Loucy (cell line): ENCODE measurements around the gene KIAA1210.
A peak's percentile ranks its signal among the peaks of the same experiment; 100 is the strongest.

ENCODE experiments used
- H2AFZ ChIP-seq: fragments of 200-600 bp; sonication (generic); 2 replicates; pipeline ENCODE4 v1.6.0; 2016; ENCODE audit warnings: antibody characterized with exemption, mild to moderate bottlenecking, low read length, moderate library complexity
- H3F3A ChIP-seq: fragments of 200-600 bp; 2 replicates; pipeline ENCODE4 v1.6.0; 2016; ENCODE audit warnings: antibody characterized with exemption, low read depth, mild to moderate bottlenecking
- H3K27me3 ChIP-seq: fragments of 200-600 bp; sonication (generic); 2 replicates; pipeline ENCODE4 v1.6.1; 2014; ENCODE audit warnings: low read length, mild to moderate bottlenecking; ENCODE audit not compliant: insufficient read depth, poor library complexity, severe bottlenecking
- H3K36me3 ChIP-seq: fragments of 200-600 bp; sonication (generic); 2 replicates; pipeline ENCODE4 v1.6.1; 2016; ENCODE audit warnings: low read length; ENCODE audit not compliant: insufficient read depth
- H3K4me1 ChIP-seq: fragments of 200-600 bp; sonication (generic); 2 replicates; pipeline ENCODE4 v1.5.1; 2014; ENCODE audit warnings: low read length, mild to moderate bottlenecking; ENCODE audit not compliant: insufficient read depth, poor library complexity, severe bottlenecking
- H3K4me2 ChIP-seq: fragments of 200-600 bp; sonication (generic); 2 replicates; pipeline ENCODE4 v1.6.0; 2014; ENCODE audit warnings: antibody characterized with exemption, low read length, low read depth, mild to moderate bottlenecking; ENCODE audit not compliant: poor library complexity, severe bottlenecking
- H3K4me3 ChIP-seq: fragments of 200-600 bp; sonication (generic); 2 replicates; pipeline ENCODE4 v1.5.1; 2014; ENCODE audit warnings: low read length, mild to moderate bottlenecking, mixed read lengths; ENCODE audit not compliant: poor library complexity, severe bottlenecking
- H3K79me2 ChIP-seq: fragments of 200-600 bp; sonication (generic); 2 replicates; pipeline ENCODE4 v1.6.1; 2014; ENCODE audit warnings: low read length; ENCODE audit not compliant: insufficient read depth
- H3K9ac ChIP-seq: fragments of 200-600 bp; sonication (generic); 2 replicates; pipeline ENCODE4 v1.6.0; 2014; ENCODE audit warnings: mild to moderate bottlenecking, low read depth, low read length, moderate library complexity; ENCODE audit not compliant: poor library complexity, severe bottlenecking
- H3K9me2 ChIP-seq: fragments of 200-600 bp; sonication (generic); replicated peaks from 2 replicates; pipeline ENCODE4 v1.6.1; 2016; ENCODE audit warnings: low read depth, low read length, mixed read lengths
- H3K9me3 ChIP-seq: fragments of 200-600 bp; sonication (generic); 2 replicates; pipeline ENCODE4 v1.6.1; 2014; ENCODE audit warnings: mild to moderate bottlenecking, antibody characterized with exemption, low read length, low read depth; ENCODE audit not compliant: insufficient read depth
- H4K20me1 ChIP-seq: fragments of 200-600 bp; sonication (generic); 2 replicates; pipeline ENCODE4 v1.6.0; 2014; ENCODE audit warnings: antibody characterized with exemption, low read length, mild to moderate bottlenecking; ENCODE audit not compliant: insufficient read depth, poor library complexity, severe bottlenecking
- CTCF ChIP-seq: fragments of 200-600 bp; sonication (generic); conservative IDR thresholded peaks from 2 replicates; pipeline ENCODE4 v1.5.1; 2014; ENCODE audit warnings: mild to moderate bottlenecking, antibody characterized with exemption, low read length
- EZH2phosphoT487 ChIP-seq: fragments of 200-600 bp; IDR thresholded peaks from 2 replicates; pipeline ENCODE4 v1.6.1; 2018; ENCODE audit warnings: antibody characterized with exemption, mild to moderate bottlenecking, moderate library complexity, borderline replicate concordance

The KIAA1210 gene

GRCh38 chrX:119147486-119147885 is 19.9 kb upstream of the KIAA1210 start:
- Histone ChIP-seq H3K27me3 (no peaks in the 10 kb centered on the region), H3K9me3 (no peaks in the 10 kb centered on the region), H3K36me3 (no peaks in the 10 kb centered on the region), H3K9me2 (no peaks in the 10 kb centered on the region), H3K9ac (no peak overlapping the region), H3K4me1 (no peaks in the 10 kb centered on the region), H3K4me2 (no peak overlapping the region), H2AFZ (no peak overlapping the region), H3K4me3 (no peak overlapping the region), H4K20me1 (no peaks in the 10 kb centered on the region), H3K79me2 (no peaks in the 10 kb centered on the region), H3F3A (no peaks in the 10 kb centered on the region)
- TF ChIP-seq CTCF (no peak), EZH2phosphoT487 (no peak)

GRCh38 chrX:119145241-119145653 is 17.6 kb upstream of the KIAA1210 start:
- H3K36me3 ChIP-seq: no peaks in the 10 kb centered on the region
- no peak overlapping the region for H2AFZ ChIP-seq
- peak; percentile 47 for TF ChIP-seq CTCF
- TF ChIP-seq EZH2phosphoT487: no peak
- no peaks in the 10 kb centered on the region for H3F3A ChIP-seq
- H3K79me2 ChIP-seq: no peaks in the 10 kb centered on the region
- no peaks in the 10 kb centered on the region for H4K20me1 ChIP-seq
- no peaks in the 10 kb centered on the region for H3K27me3 ChIP-seq
- no peak overlapping the region for H3K4me2 ChIP-seq
- H3K9me3 ChIP-seq: no peaks in the 10 kb centered on the region
- no peaks in the 10 kb centered on the region for H3K9me2 ChIP-seq
- H3K9ac ChIP-seq: no peak overlapping the region
- no peaks in the 10 kb centered on the region for H3K4me1 ChIP-seq
- no peak overlapping the region for H3K4me3 ChIP-seq

GRCh38 chrX:119134466-119134865 is 6.9 kb upstream of the KIAA1210 start:
- no peaks in the 10 kb centered on the region for H3K4me1 ChIP-seq
- H3K79me2 ChIP-seq: no peaks in the 10 kb centered on the region
- H3K4me2 ChIP-seq: no peak overlapping the region
- no peaks in the 10 kb centered on the region for H3K27me3 ChIP-seq
- H4K20me1 ChIP-seq: no peaks in the 10 kb centered on the region
- H3F3A ChIP-seq: no peaks in the 10 kb centered on the region
- TF ChIP-seq EZH2phosphoT487 (no peak), CTCF (no peak)
- no peak overlapping the region for H3K4me3 ChIP-seq
- no peaks in the 10 kb centered on the region for H3K9me3 ChIP-seq
- no peaks in the 10 kb centered on the region for H3K36me3 ChIP-seq
- H3K9ac ChIP-seq: no peak overlapping the region
- H2AFZ ChIP-seq: no peak overlapping the region
- H3K9me2 ChIP-seq: no peaks in the 10 kb centered on the region
